Renal pelvis (tissue), 4 donors: Measurements from ENCODE around the gene TMEM184B. TPM values are rescaled to one million over a fixed set of nuclear protein-coding genes. Genes with fewer than 3 reads are reported as not detected.

Experiments used
- DNase-seq: peaks from one replicate; pipeline ENCODE4 v3.0.0-alpha.2; 2013
- polyA plus RNA-seq, 3 donors: library from polyadenylated mRNA; unstranded; fragments of 120-200 nt; gene quantifications; one replicate each; pipeline ENCODE4 v1.2.1, GENCODE V29; 2013; ENCODE audit not compliant: insufficient read length in 3 of 3

Gene TMEM184B
- polyA plus RNA-seq, 3 donors = 43.5 to 52.0 (median 45.4) TPM

GRCh38 chr22:38311323-38311620, 38.5 kb upstream of the TMEM184B start:
- no peak for DNase-seq

- DNase-seq = no peak
Observed at GRCh38 chr22:38310518-38311322, 37.9 kb upstream of the TMEM184B start.

GRCh38 chr22:38309614-38310517, 37.1 kb upstream of the TMEM184B start:
- no peak for DNase-seq

GRCh38 chr22:38308791-38309498, 36.1 kb upstream of the TMEM184B start:
- DNase-seq = no peak

- peak; percentile 22 for DNase-seq
Observed at GRCh38 chr22:38305471-38306448, 33.0 kb upstream of the TMEM184B start.

GRCh38 chr22:38304526-38304925, 31.7 kb upstream of the TMEM184B start:
- DNase-seq = no peak

- no peak for DNase-seq
Observed at GRCh38 chr22:38303974-38304373, 31.2 kb upstream of the TMEM184B start.

GRCh38 chr22:38302906-38303305, 30.1 kb upstream of the TMEM184B start:
- no peak for DNase-seq

GRCh38 chr22:38300946-38301345, 28.1 kb upstream of the TMEM184B start:
- no peak for DNase-seq

- DNase-seq = no peak
Observed at GRCh38 chr22:38300197-38300945, 27.6 kb upstream of the TMEM184B start.

- no peak for DNase-seq
Observed at GRCh38 chr22:38299770-38300102, 26.9 kb upstream of the TMEM184B start.

GRCh38 chr22:38298312-38299005, 25.6 kb upstream of the TMEM184B start:
- no peak for DNase-seq

- no peak for DNase-seq
Observed at GRCh38 chr22:38296372-38296771, 23.6 kb upstream of the TMEM184B start.

- no peak for DNase-seq
Observed at GRCh38 chr22:38295863-38296262, 23.1 kb upstream of the TMEM184B start.

GRCh38 chr22:38295339-38295738, 22.5 kb upstream of the TMEM184B start:
- DNase-seq = no peak

GRCh38 chr22:38294193-38294592, 21.4 kb upstream of the TMEM184B start:
- no peak for DNase-seq

- no peak for DNase-seq
Observed at GRCh38 chr22:38292694-38293093, 19.9 kb upstream of the TMEM184B start.

- no peak for DNase-seq
Observed at GRCh38 chr22:38291201-38291777, 18.5 kb upstream of the TMEM184B start.

- no peak for DNase-seq
Observed at GRCh38 chr22:38290347-38290746, 17.5 kb upstream of the TMEM184B start.
